ENCODE data around the gene DGCR6L.
"Not testable (repeated sequence)": the region's sequence is repeated elsewhere in the genome, so short reads cannot be mapped to it uniquely, and the experiment has no call there.

DGCR6L gene

DNA sequence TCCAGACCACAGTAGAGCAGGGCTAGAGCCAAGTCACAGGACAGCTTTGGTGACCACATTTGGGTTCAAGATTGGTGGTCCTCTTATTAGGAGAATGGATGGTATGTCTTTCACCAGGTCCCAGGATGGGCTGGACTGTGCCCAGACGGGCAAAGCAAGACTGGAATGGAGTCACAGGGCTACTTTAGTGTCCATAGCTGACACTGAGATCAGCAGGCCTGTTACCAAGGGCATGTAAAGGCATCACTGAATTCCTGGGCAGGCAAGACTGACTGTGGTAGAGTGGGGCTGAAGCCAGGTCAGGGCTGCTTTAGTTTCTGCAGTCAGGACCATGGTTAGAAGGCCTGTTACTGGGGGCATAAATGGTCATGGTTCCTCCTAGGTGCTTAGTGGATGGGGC is 6.1 kb upstream of the DGCR6L start:
- DNase-seq (ENCODE audit: low read depth in 4 of 4, low spot score in 1 of 4) = not testable (repeated sequence)

- DNase-seq (ENCODE audit: low read depth in 4 of 4, low spot score in 1 of 4) = peak in 1 of 4 experiments; percentile 40
These were observed 4.3 kb upstream of the DGCR6L start for GRCh38 chr22:20324139-20324516.

- DNase-seq (ENCODE audit: low read depth in 4 of 4, low spot score in 1 of 4) = not testable (repeated sequence)
These were observed 1.8 kb upstream of the DGCR6L start for GRCh38 chr22:20321552-20322211.

DNA sequence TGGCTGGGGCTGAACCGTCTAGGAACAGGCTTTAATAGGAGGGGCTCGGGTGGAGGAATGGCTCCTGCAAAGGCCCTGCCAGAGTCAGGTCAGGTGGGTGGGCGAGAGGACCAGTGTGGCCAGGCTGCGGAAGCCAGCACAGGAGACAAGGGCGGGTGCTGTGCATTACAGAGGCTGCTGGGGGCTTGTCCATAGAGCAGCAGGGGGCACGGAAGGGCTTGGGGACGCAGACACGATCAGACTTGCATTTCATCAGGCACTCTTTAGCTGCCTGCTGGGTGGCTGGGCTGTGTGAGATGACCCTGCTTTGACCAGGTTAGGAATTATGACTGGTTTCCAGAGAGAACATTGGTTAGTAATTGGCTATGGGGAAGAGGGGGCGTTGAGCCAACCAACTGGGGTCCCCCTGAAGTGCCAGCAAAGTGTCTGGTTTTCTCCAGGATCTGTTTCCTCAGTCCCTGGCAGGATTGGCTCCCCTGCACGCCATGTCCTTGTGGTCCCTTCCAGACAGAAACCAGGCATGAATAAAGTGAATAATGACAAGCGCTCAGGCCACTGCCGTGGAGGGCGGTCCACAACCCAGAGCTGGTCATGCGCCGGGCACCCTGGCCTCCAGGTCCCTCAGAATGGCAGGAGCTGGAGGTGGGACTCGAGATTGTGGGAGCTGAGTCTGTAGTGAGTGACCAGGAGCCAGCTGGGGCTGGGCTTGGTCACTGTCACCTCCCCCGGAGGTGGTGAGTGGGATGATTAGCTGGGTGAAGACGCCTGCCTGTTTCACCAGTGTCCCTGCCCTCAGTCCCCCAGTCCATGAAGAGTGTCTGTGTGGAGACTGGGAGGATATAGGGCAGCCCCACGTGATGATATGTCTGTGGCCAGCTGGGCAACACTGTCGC is 1.0 kb upstream of the DGCR6L start:
- not testable (repeated sequence) for DNase-seq (ENCODE audit: low read depth in 4 of 4, low spot score in 1 of 4)

GRCh38 chr22:20319041-20319744 is 667 bp downstream of the DGCR6L start:
- DNase-seq (ENCODE audit: low read depth in 4 of 4, low spot score in 1 of 4) = no peak

GRCh38 chr22:20318043-20318688 is 1.7 kb downstream of the DGCR6L start:
- not testable (repeated sequence) for DNase-seq (ENCODE audit: low read depth in 4 of 4, low spot score in 1 of 4)

GRCh38 chr22:20317402-20318042 is 2.3 kb downstream of the DGCR6L start:
- DNase-seq (ENCODE audit: low read depth in 4 of 4, low spot score in 1 of 4) = not testable (repeated sequence)

DNA sequence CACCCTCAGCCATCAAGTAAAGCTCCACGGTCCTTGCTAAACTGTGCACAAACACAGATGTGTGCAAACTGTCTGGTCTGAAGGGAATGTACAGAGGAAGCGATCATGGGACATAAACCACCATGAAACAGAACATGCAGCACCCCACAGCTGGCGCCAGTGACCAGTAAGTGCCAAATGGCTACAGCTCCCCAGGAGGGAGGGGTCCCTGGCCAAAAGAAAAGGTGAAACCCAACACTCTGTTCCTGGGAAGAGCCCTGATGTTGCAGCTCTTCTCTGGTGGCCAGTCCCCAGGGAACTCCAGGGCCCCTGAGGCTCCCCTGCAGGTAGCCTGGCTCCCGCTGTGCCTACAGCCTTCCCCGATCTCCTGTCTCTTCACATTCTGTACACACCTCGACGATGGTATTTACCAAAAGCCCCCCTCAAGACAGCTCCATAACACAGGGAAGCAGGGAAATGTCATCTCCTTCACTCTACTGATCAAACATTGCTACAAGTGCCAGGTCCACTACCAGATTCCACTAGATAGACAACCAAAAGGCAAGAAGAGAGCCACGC is 2.9 kb downstream of the DGCR6L start:
- no peak for DNase-seq (ENCODE audit: low read depth in 4 of 4, low spot score in 1 of 4)

GRCh38 chr22:20316217-20316843 is 3.5 kb downstream of the DGCR6L start:
- no peak for DNase-seq (ENCODE audit: low read depth in 4 of 4, low spot score in 1 of 4)

DNA sequence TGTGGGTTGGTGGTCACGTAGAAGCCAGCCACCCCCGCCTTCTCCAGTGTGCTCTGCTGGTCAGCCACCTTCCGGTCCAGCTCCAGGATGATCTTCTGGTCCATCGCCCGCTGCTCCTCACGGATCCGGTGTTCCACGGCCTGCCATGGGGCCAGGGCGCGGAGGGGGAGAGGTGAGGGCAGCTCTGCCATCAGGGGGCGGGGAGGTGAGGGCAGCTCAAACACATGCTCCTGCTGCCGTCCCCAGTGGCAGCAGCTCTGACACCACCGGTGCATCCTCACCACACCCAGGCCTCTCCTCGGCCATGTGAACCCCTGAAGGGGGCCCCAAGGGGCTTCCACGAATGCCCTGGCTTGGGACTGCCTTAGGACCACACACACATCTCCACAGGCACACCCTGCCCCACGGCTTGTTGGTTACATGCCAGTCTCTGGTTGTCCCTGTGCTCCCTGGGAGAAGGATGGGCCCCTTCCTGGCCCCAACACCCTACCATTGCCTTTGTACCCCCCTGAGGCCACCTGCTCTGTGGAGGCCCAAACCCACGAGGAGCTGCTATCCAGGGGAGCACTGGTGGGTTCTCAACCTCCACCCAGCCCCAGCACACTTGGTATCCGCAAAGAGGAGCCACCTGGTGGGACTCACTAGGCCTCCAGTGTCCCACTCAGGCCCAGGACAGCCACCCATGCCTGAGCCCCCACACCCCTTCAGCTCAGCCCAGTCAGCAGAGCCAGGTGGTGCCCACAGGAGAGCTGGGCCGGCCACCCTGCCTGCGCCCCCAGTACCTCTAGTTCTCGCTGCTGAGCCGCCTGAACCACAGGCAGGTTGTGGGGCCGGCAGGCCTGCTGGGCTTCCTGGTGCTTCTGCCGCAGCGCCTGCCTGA is 4.3 kb downstream of the DGCR6L start:
- DNase-seq (ENCODE audit: low read depth in 4 of 4, low spot score in 1 of 4) = no peak

DNA sequence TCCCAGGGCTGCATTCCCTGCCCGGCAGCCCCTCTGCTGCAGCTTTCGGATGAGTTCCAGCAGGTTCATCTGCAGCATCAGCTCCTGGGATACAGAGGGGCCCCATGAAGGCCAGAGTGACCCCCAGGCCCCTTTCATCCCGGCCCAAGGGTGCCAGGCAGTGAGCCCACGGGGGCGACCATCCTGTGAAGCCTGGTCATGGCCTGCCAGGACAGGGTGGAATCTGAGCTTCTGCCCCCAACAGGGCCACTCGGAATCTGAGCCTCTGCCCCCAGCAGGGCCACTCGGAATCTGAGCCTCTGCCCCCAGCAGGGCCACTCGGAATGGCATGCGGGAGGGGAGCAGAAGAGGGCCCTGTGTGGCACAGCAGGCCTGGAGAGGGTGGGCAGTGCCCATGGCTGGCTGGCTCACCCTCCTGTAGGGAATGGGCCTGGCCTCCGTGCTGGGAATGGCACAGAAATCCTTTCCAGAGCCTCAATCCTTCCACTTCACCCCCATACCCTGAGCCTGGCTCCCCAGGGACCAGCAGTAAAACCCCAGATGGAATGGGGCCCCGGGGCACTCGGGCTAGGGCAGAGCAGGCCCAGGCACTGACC is 5.0 kb downstream of the DGCR6L start:
- DNase-seq (ENCODE audit: low read depth in 4 of 4, low spot score in 1 of 4) = not testable (repeated sequence)

DNA sequence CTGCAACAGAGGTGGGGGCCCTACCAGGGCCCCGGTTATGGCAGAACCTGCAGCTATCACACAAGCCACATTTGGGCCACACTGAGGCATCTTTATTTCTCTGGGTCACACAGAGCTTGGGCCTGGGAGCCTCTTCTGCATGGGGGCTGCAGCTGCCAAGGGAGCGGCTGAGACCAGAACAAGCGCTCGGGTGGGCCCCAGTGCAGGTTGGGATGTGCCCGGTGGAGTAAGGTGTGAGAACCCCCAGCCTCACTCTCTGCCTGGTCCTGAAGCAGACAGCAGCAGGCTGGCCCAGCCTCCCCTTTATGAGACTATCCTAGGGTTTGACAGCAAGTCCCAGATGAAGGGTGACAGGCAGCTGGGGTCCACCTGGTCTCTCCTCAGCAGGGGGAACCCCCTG is 5.7 kb downstream of the DGCR6L start:
- not testable (repeated sequence) for DNase-seq (ENCODE audit: low read depth in 4 of 4, low spot score in 1 of 4)

- DNase-seq (ENCODE audit: low read depth in 4 of 4, low spot score in 1 of 4) = not testable (repeated sequence)
These were observed 6.4 kb downstream of the DGCR6L start for GRCh38 chr22:20313306-20314077.

- DNase-seq (ENCODE audit: low read depth in 4 of 4, low spot score in 1 of 4) = no peak
These were observed 7.3 kb downstream of the DGCR6L start for GRCh38 chr22:20312396-20313191.

- DNase-seq (ENCODE audit: low read depth in 4 of 4, low spot score in 1 of 4) = not testable (repeated sequence)
These were observed 8.4 kb downstream of the DGCR6L start for GRCh38 chr22:20311249-20312062.

DNA sequence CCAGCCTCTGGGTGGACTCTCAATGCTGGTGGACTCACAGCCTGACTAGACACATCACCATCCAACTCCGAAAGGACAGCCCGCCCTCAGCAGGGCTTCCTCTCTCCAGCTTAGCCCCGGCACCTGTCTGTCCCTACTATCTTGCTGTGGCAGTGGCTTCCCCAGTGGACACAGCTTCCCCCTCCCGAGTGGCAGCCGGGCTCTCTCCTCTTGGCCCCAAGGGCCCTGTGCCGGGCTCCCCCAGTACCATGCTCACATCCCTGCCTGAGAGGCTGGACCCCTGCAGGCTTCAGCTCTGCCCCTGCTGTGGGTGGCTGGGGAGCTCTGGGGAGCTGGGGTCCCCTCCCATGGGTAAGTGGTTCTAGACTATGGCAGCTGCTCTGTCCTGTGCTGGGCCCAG is 9.1 kb downstream of the DGCR6L start:
- not testable (repeated sequence) for DNase-seq (ENCODE audit: low read depth in 4 of 4, low spot score in 1 of 4)

Data from stimulated activated CD4-positive, alpha-beta T cell treated with anti-CD3 and anti-CD28 coated beads, Interleukin-1b, Interleukin-23, amount 100 ng/mL, for 24 hours (primary cell).